Nephron (organoid): ENCODE data around the gene TRIM6.
A peak's percentile ranks its signal among the peaks of the same experiment; 100 is the strongest.
"Not testable (repeated sequence)": the region's sequence is repeated elsewhere in the genome, so short reads cannot be mapped to it uniquely, and the experiment has no call there.

Experiments
- H3K27ac Mint-ChIP-seq, 3 experiments: 2 replicates each; pipeline ENCODE4 v1.8.0; 2020; ENCODE audit warnings: mixed read lengths in 3 of 3, mild to moderate bottlenecking in 2 of 3, moderate library complexity in 1 of 3
- H3K27me3 Mint-ChIP-seq: 2 replicates; pipeline ENCODE4 v1.8.0; 2021; ENCODE audit warnings: low read depth, mild to moderate bottlenecking, moderate library complexity, mixed read lengths
- H3K36me3 Mint-ChIP-seq: 2 replicates; pipeline ENCODE4 v1.8.0; 2020; ENCODE audit warnings: low read depth, mixed read lengths
- H3K4me1 Mint-ChIP-seq: 2 replicates; pipeline ENCODE4 v1.8.0; 2020; ENCODE audit warnings: mixed read lengths
- H3K4me3 Mint-ChIP-seq, 3 experiments: 2 replicates each; pipeline ENCODE4 v1.8.0; 2020; ENCODE audit warnings: mild to moderate bottlenecking in 3 of 3, mixed read lengths in 3 of 3, moderate library complexity in 2 of 3
- H3K9me3 Mint-ChIP-seq: 2 replicates; pipeline ENCODE4 v1.8.0; 2020; ENCODE audit warnings: mixed read lengths
- CTCF ChIP-seq, 3 experiments: fragments of 200-600 bp; sonication (generic); IDR thresholded peaks; one replicate each; pipeline ENCODE4 v1.5.0; 2021; ENCODE audit warnings: antibody characterized with exemption in 3 of 3; ENCODE audit not compliant: unreplicated experiment in 3 of 3

Gene TRIM6

GRCh38 chr11:5580577-5580976, 15.9 kb upstream of the TRIM6 start, which contains the start of gene OR52B6:
OR52B6 (plus strand) TSS chr11:5580877; CDS start chr11:5580877, 0 bp downstream.
- Mint-ChIP-seq H3K36me3 (no peaks in the 10 kb centered on the region), H3K4me1 (no peaks in the 10 kb centered on the region)

GRCh38 chr11:5581014-5581413, 15.4 kb upstream of the TRIM6 start:
- H3K27me3 Mint-ChIP-seq, result no peaks in the 10 kb centered on the region
- H3K4me1 Mint-ChIP-seq, result no peaks in the 10 kb centered on the region
- H3K36me3 Mint-ChIP-seq, result no peaks in the 10 kb centered on the region
- no peak overlapping the region for H3K4me3 Mint-ChIP-seq
- no peak for TF ChIP-seq CTCF (IDR thresholded peaks at IDR 0.05; ENCODE audit: unreplicated experiment in 3 of 3)
- no peaks in the 10 kb centered on the region for H3K9me3 Mint-ChIP-seq
- no peak overlapping the region for H3K27ac Mint-ChIP-seq

More at GRCh38 chr11:5580577-5580976, 15.9 kb upstream of the TRIM6 start, which contains the start of gene OR52B6:
- Mint-ChIP-seq H3K27ac (no peak within 1 kb of the TSS), H3K9me3 (no peaks in the 10 kb centered on the region), H3K27me3 (no peaks in the 10 kb centered on the region), H3K4me3 (no peak within 1 kb of the TSS)
- TF ChIP-seq CTCF (IDR thresholded peaks at IDR 0.05; ENCODE audit: unreplicated experiment in 3 of 3), result no peak

GRCh38 chr11:5584458-5584857, 12.0 kb upstream of the TRIM6 start:
- H3K4me3 Mint-ChIP-seq, H3K36me3 Mint-ChIP-seq, H3K9me3 Mint-ChIP-seq, H3K27me3 Mint-ChIP-seq, H3K4me1 Mint-ChIP-seq, H3K27ac Mint-ChIP-seq: not testable (repeated sequence)

- not testable (repeated sequence) for H3K27ac Mint-ChIP-seq, H3K4me1 Mint-ChIP-seq, H3K4me3 Mint-ChIP-seq, H3K9me3 Mint-ChIP-seq, H3K36me3 Mint-ChIP-seq, H3K27me3 Mint-ChIP-seq
These were observed 6.5 kb upstream of the TRIM6 start for GRCh38 chr11:5589906-5590305.

GRCh38 chr11:5591613-5592012, 4.8 kb upstream of the TRIM6 start:
- TF ChIP-seq CTCF (IDR thresholded peaks at IDR 0.05; ENCODE audit: unreplicated experiment in 3 of 3), result no peak
- Mint-ChIP-seq H3K9me3 (no peaks in the 10 kb centered on the region), H3K4me3 (no peak overlapping the region), H3K27me3 (no peaks in the 10 kb centered on the region), H3K4me1 (peaks cover 2% of the 10 kb centered on the region), H3K27ac (peak overlapping the region in 1 of 3 experiments; percentile 47), H3K36me3 (no peaks in the 10 kb centered on the region)

GRCh38 chr11:5592615-5593014, 3.8 kb upstream of the TRIM6 start:
- TF ChIP-seq CTCF (IDR thresholded peaks at IDR 0.05; ENCODE audit: unreplicated experiment in 3 of 3), result no peak
- Mint-ChIP-seq H3K27ac (peak overlapping the region in 1 of 3 experiments; percentile 9), H3K36me3 (no peaks in the 10 kb centered on the region), H3K9me3 (no peaks in the 10 kb centered on the region), H3K27me3 (no peaks in the 10 kb centered on the region), H3K4me3 (no peak overlapping the region), H3K4me1 (peaks cover 12% of the 10 kb centered on the region)

GRCh38 chr11:5593146-5593545, 3.3 kb upstream of the TRIM6 start:
- H3K27me3 Mint-ChIP-seq, result no peaks in the 10 kb centered on the region
- H3K4me3 Mint-ChIP-seq, result no peak overlapping the region
- no peak for TF ChIP-seq CTCF (IDR thresholded peaks at IDR 0.05; ENCODE audit: unreplicated experiment in 3 of 3)
- H3K4me1 Mint-ChIP-seq, result peaks cover 18% of the 10 kb centered on the region
- no peaks in the 10 kb centered on the region for H3K9me3 Mint-ChIP-seq
- peak overlapping the region; percentile 17 to 58 (median 42) for H3K27ac Mint-ChIP-seq
- no peaks in the 10 kb centered on the region for H3K36me3 Mint-ChIP-seq
